H9 (cell line): ENCODE data around the gene FGD5. TPM values are rescaled to one million over a fixed set of nuclear protein-coding genes. Genes with fewer than 3 reads are reported as not detected.

ENCODE experiments used
- DNase-seq: peaks from one replicate; pipeline ENCODE4 v3.0.0-alpha.2; 2017
- H2AFZ ChIP-seq: one replicate; pipeline ENCODE4 v1.6.1; 2013; ENCODE audit warnings: mild to moderate bottlenecking, low read length, control low read depth, moderate library complexity
- H2AK5ac ChIP-seq: 2 replicates; pipeline ENCODE4 v1.6.1; 2013; ENCODE audit warnings: low read length, control low read depth, mixed read lengths; ENCODE audit not compliant: insufficient read length
- H2BK120ac ChIP-seq: one replicate; pipeline ENCODE4 v1.6.1; 2013; ENCODE audit warnings: low read depth, mild to moderate bottlenecking, low read length, control low read depth, inconsistent platforms; ENCODE audit not compliant: poor library complexity, severe bottlenecking
- H2BK12ac ChIP-seq: 2 replicates; pipeline ENCODE4 v1.6.1; 2013; ENCODE audit warnings: low read length, control low read depth, mixed read lengths, low read depth; ENCODE audit not compliant: insufficient read length
- H2BK15ac ChIP-seq: 2 replicates; pipeline ENCODE4 v1.6.1; 2013; ENCODE audit warnings: low read depth, low read length, control low read depth
- H2BK20ac ChIP-seq: one replicate; pipeline ENCODE4 v1.6.1; 2013; ENCODE audit warnings: low read depth, mild to moderate bottlenecking, low read length, control low read depth, inconsistent platforms; ENCODE audit not compliant: poor library complexity, severe bottlenecking
- H2BK5ac ChIP-seq: 2 replicates; pipeline ENCODE4 v1.6.1; 2013; ENCODE audit warnings: low read length, control low read depth, mixed read lengths; ENCODE audit not compliant: insufficient read length
- H3K14ac ChIP-seq: 2 replicates; pipeline ENCODE4 v1.6.1; 2013; ENCODE audit warnings: low read length, control low read depth; ENCODE audit not compliant: insufficient read depth
- H3K18ac ChIP-seq: 2 replicates; pipeline ENCODE4 v1.6.1; 2013; ENCODE audit warnings: low read depth, mild to moderate bottlenecking, mixed read lengths, low read length, control low read depth; ENCODE audit not compliant: insufficient read length
- H3K23ac ChIP-seq: 2 replicates; pipeline ENCODE4 v1.6.1; 2013; ENCODE audit warnings: low read length, control low read depth, mixed read lengths, low read depth; ENCODE audit not compliant: insufficient read length
- H3K23me2 ChIP-seq: 2 replicates; pipeline ENCODE4 v1.6.1; 2013; ENCODE audit warnings: low read depth, mild to moderate bottlenecking, mixed read lengths, low read length, control low read depth; ENCODE audit not compliant: insufficient read length, poor library complexity, severe bottlenecking
- H3K27ac ChIP-seq: 2 replicates; pipeline ENCODE4 v1.5.1; 2013; ENCODE audit warnings: low read length, control low read depth, mixed read lengths, low read depth; ENCODE audit not compliant: insufficient read length
- H3K27me3 ChIP-seq: 2 replicates; pipeline ENCODE4 v1.6.1; 2013; ENCODE audit warnings: low read length, control low read depth, inconsistent platforms; ENCODE audit not compliant: insufficient read depth
- H3K4ac ChIP-seq: 2 replicates; pipeline ENCODE4 v1.6.1; 2013; ENCODE audit warnings: low read depth, mild to moderate bottlenecking, control low read depth, inconsistent platforms, low read length, moderate library complexity
- H3K4me1 ChIP-seq: 2 replicates; pipeline ENCODE4 v1.6.1; 2013; ENCODE audit warnings: low read length, control low read depth, inconsistent platforms; ENCODE audit not compliant: insufficient read depth
- H3K4me2 ChIP-seq: 2 replicates; pipeline ENCODE4 v1.6.1; 2013; ENCODE audit warnings: low read length, control low read depth, mixed read lengths; ENCODE audit not compliant: insufficient read length, insufficient read depth
- H3K56ac ChIP-seq: 2 replicates; pipeline ENCODE4 v1.6.1; 2013; ENCODE audit warnings: low read depth, mild to moderate bottlenecking, mixed read lengths, low read length, control low read depth; ENCODE audit not compliant: insufficient read length
- H3K79me1 ChIP-seq: 2 replicates; pipeline ENCODE4 v1.6.1; 2013; ENCODE audit warnings: low read depth, mild to moderate bottlenecking, moderate library complexity, low read length, control low read depth, inconsistent platforms; ENCODE audit not compliant: insufficient read depth, poor library complexity, severe bottlenecking
- H3K79me2 ChIP-seq: 2 replicates; pipeline ENCODE4 v1.6.1; 2013; ENCODE audit warnings: low read length, control low read depth, inconsistent platforms; ENCODE audit not compliant: insufficient read depth
- H3K9ac ChIP-seq: 2 replicates; pipeline ENCODE4 v1.6.1; 2013; ENCODE audit warnings: low read length, control low read depth, mixed read lengths; ENCODE audit not compliant: insufficient read length; ENCODE audit errors: extremely low read depth
- H3K9me3 ChIP-seq: one replicate; pipeline ENCODE4 v1.6.1; 2013; ENCODE audit warnings: low read depth, low read length, inconsistent platforms; ENCODE audit not compliant: control insufficient read depth
- H3T11ph ChIP-seq: one replicate; pipeline ENCODE4 v1.6.1; 2013; ENCODE audit warnings: mild to moderate bottlenecking, low read length, control low read depth, inconsistent platforms
- H4K20me1 ChIP-seq: one replicate; pipeline ENCODE4 v1.6.1; 2013; ENCODE audit not compliant: control insufficient read depth, insufficient read length, insufficient read depth
- H4K5ac ChIP-seq: 2 replicates; pipeline ENCODE4 v1.6.1; 2013; ENCODE audit warnings: low read depth, mild to moderate bottlenecking, mixed read lengths, low read length, control low read depth; ENCODE audit not compliant: insufficient read length
- H4K8ac ChIP-seq: replicated peaks from 2 replicates; pipeline ENCODE4 v1.6.1; 2013; ENCODE audit warnings: low read length, control low read depth, mixed read lengths, low read depth; ENCODE audit not compliant: insufficient read length
- H4K91ac ChIP-seq: 2 replicates; pipeline ENCODE4 v1.6.1; 2013; ENCODE audit warnings: low read depth, mild to moderate bottlenecking, moderate library complexity, mixed read lengths, low read length, control low read depth; ENCODE audit not compliant: insufficient read length
- H3K27ac Mint-ChIP-seq, 3 experiments: 2 replicates in 2 of 3; 3 replicates in 1 of 3; pipeline ENCODE4 v1.8.0; 2020 to 2021; ENCODE audit warnings: mixed read lengths in 3 of 3, mild to moderate bottlenecking in 1 of 3, moderate library complexity in 1 of 3
- H3K27me3 Mint-ChIP-seq: 2 replicates; pipeline ENCODE4 v1.8.0; 2021; ENCODE audit warnings: low read depth, mild to moderate bottlenecking, moderate library complexity, mixed read lengths
- H3K36me3 Mint-ChIP-seq, 3 experiments: 2 replicates in 2 of 3; 3 replicates in 1 of 3; pipeline ENCODE4 v1.8.0; 2020 to 2021; ENCODE audit warnings: low read depth in 3 of 3, mixed read lengths in 3 of 3; ENCODE audit not compliant: insufficient read depth in 1 of 3
- H3K4me1 Mint-ChIP-seq, 2 experiments: 2 replicates each; pipeline ENCODE4 v1.8.0; 2020; ENCODE audit warnings: mixed read lengths in 2 of 2
- H3K4me3 Mint-ChIP-seq, 2 experiments: 2 replicates in 1 of 2; 3 replicates in 1 of 2; pipeline ENCODE4 v1.8.0; 2020 to 2021; ENCODE audit warnings: mild to moderate bottlenecking in 2 of 2, mixed read lengths in 2 of 2, moderate library complexity in 1 of 2
- H3K9me3 Mint-ChIP-seq, 2 experiments: 2 replicates in 1 of 2; 3 replicates in 1 of 2; pipeline ENCODE4 v1.8.0; 2020; ENCODE audit warnings: mild to moderate bottlenecking in 2 of 2, mixed read lengths in 2 of 2, moderate library complexity in 1 of 2
- CTCF ChIP-seq: fragments of 200-600 bp; sonication (generic); conservative IDR thresholded peaks from 3 replicates; pipeline ENCODE4 v1.8.0; 2021; ENCODE audit warnings: antibody characterized with exemption, mild to moderate bottlenecking
- WGBS: extraction: QIAGEN DNeasy Blood & Tissue Kit; methylation state at CpG from one replicate; pipeline ENCODE4 v1.1.7; 2013; ENCODE audit warnings: missing lambda C conversion rate, low lambda C conversion rate, mixed read lengths; ENCODE audit not compliant: insufficient read length; ENCODE audit errors: extremely low coverage; 5-methylcytosine and 5-hydroxymethylcytosine counted together
- total RNA-seq: library from RNA; stranded (reverse); gene quantifications from 2 replicates; pipeline ENCODE4 v1.2.1, GENCODE V29; 2021

FGD5 gene
- total RNA-seq, 1 experiment from 2014 or later, result 7.8 TPM

- H3K27ac ChIP-seq, result no peak overlapping the region
- no peak overlapping the region for H3K23ac ChIP-seq
- no peak overlapping the region for H2BK120ac ChIP-seq
- peak overlapping the region in 2 of 3 experiments; percentile 24 to 32; a peak in 1 of 7 replicates for H3K27ac Mint-ChIP-seq
- DNase-seq, result peak; percentile 24
- H3K56ac ChIP-seq, result no peak overlapping the region
- WGBS, result no CpG with 5 or more reads among the region's 10 CpGs
- H3K9me3 ChIP-seq, result no peaks in the 10 kb centered on the region
- no peak overlapping the region; the same call in 1 of the 2 replicates for H3K14ac ChIP-seq
- H2BK5ac ChIP-seq, result no peak overlapping the region
- no peaks in the 10 kb centered on the region for H3K23me2 ChIP-seq
- no peaks in the 10 kb centered on the region for H3K36me3 Mint-ChIP-seq
- H3K9me3 Mint-ChIP-seq, result no peaks in the 10 kb centered on the region
- H3T11ph ChIP-seq, result no peak overlapping the region
- no peaks in the 10 kb centered on the region for H3K79me2 ChIP-seq
- H2BK15ac ChIP-seq, result no peak overlapping the region
- H2BK12ac ChIP-seq, result no peak overlapping the region
- H2BK20ac ChIP-seq, result no peak overlapping the region
- H3K79me1 ChIP-seq, result no peaks in the 10 kb centered on the region
- no peak overlapping the region for H3K18ac ChIP-seq
- H2AK5ac ChIP-seq, result no peak overlapping the region
- H4K20me1 ChIP-seq, result no peaks in the 10 kb centered on the region
- no peaks in the 10 kb centered on the region for H3K27me3 ChIP-seq
- no peak overlapping the region for H3K4ac ChIP-seq
- H4K8ac ChIP-seq, result no peak overlapping the region
- H2AFZ ChIP-seq, result no peak overlapping the region
- no peaks in the 10 kb centered on the region for H3K4me1 ChIP-seq
- no peak overlapping the region for H4K91ac ChIP-seq
- H3K27me3 Mint-ChIP-seq, result no peaks in the 10 kb centered on the region; the same call in 1 of the 2 replicates
- H4K5ac ChIP-seq, result no peak overlapping the region
- no peak overlapping the region for H3K9ac ChIP-seq
- no peak for TF ChIP-seq CTCF
- peaks cover 6 to 10% of the 10 kb centered on the region in 2 experiments for H3K4me1 Mint-ChIP-seq
- H3K4me2 ChIP-seq, result no peak overlapping the region
- H3K4me3 Mint-ChIP-seq, result no peak overlapping the region
These were observed 94.5 kb downstream of the FGD5 start for GRCh38 chr3:14913071-14913925.
